SK-N-SH (cell line): ENCODE data around the gene GABRD. TPM values are rescaled to one million over a fixed set of nuclear protein-coding genes. Genes with fewer than 3 reads are reported as not detected.

Experiments used
- CTCF ChIA-PET: fragments of 300-600, 350-600 bp; formaldehyde crosslinking; extraction: SDS; loops from one replicate; lab custom pipeline; 2021; lab: Yijun Ruan, JAX
- POLR2A ChIA-PET: fragments of 350-600 bp; sonication (Branson Sonifier 250); formaldehyde crosslinking; extraction: SDS; loops from one replicate; lab custom pipeline; 2020; ENCODE audit warnings: antibody characterized with exemption, inconsistent platforms; lab: Yijun Ruan, JAX
- DNase-seq: peaks from one replicate; pipeline ENCODE4 v3.0.0; 2012
- H2AFZ ChIP-seq: fragments of 200-600 bp; sonication (generic); 2 replicates; pipeline ENCODE4 v1.8.1; 2016; ENCODE audit warnings: antibody characterized with exemption, mild to moderate bottlenecking, low read depth
- H3F3A ChIP-seq: fragments of 200-600 bp; sonication (generic); replicated peaks from 2 replicates; pipeline ENCODE3; 2016; ENCODE audit warnings: antibody characterized with exemption, mild to moderate bottlenecking; ENCODE audit not compliant: insufficient read depth
- H3K27ac ChIP-seq, 2 experiments: fragments of 200-500 bp in 1 of 2; fragments of 200-600 bp in 1 of 2; sonication (Bioruptor generic) in 1 of 2; sonication (generic), shearing (Covaris generic) in 1 of 2; 2 replicates each; pipeline versions ENCODE4 v1.5.1 to v1.6.1; 2014 to 2016; ENCODE audit warnings: low read depth in 2 of 2, inconsistent platforms in 1 of 2, low read length in 1 of 2, mild to moderate bottlenecking in 1 of 2, mixed read lengths in 1 of 2
- H3K27me3 ChIP-seq: fragments of 200-600 bp; sonication (generic), shearing (Covaris generic); 2 replicates; pipeline ENCODE4 v1.6.1; 2016; ENCODE audit warnings: mixed run types; ENCODE audit not compliant: insufficient read depth
- H3K36me3 ChIP-seq, 2 experiments: fragments of 200-500 bp in 1 of 2; fragments of 200-600 bp in 1 of 2; sonication (Bioruptor generic) in 1 of 2; sonication (generic) in 1 of 2; replicated peaks in 1 of 2; 2 replicates each; pipeline versions ENCODE3 to v1.5.1; 2014 to 2016; ENCODE audit warnings: low read length in 1 of 2, mild to moderate bottlenecking in 1 of 2; ENCODE audit not compliant: insufficient read depth in 2 of 2, control insufficient read depth in 1 of 2
- H3K4me1 ChIP-seq, 2 experiments: fragments of 200-500 bp in 1 of 2; fragments of 200-600 bp in 1 of 2; sonication (Bioruptor generic) in 1 of 2; sonication (generic), shearing (Covaris generic) in 1 of 2; 2 replicates each; pipeline versions ENCODE4 v1.5.1 to v1.6.1; 2014 to 2016; ENCODE audit warnings: low read depth in 1 of 2, low read length in 1 of 2, mixed run types in 1 of 2; ENCODE audit not compliant: insufficient read depth in 2 of 2, control insufficient read depth in 1 of 2
- H3K4me2 ChIP-seq: fragments of 200-600 bp; sonication (generic), shearing (Covaris generic); 2 replicates; pipeline ENCODE4 v1.6.1; 2017; ENCODE audit warnings: mixed run types
- H3K4me3 ChIP-seq, 2 experiments: fragments of 200-500 bp in 1 of 2; fragments of 200-600 bp in 1 of 2; sonication (Bioruptor generic) in 1 of 2; sonication (generic), shearing (Covaris generic) in 1 of 2; 2 replicates each; pipeline versions ENCODE4 v1.5.1 to v1.8.1; 2014 to 2016; ENCODE audit warnings: low read depth in 2 of 2, inconsistent platforms in 1 of 2, low read length in 1 of 2, mild to moderate bottlenecking in 1 of 2, mixed read lengths in 1 of 2, moderate library complexity in 1 of 2
- H3K79me2 ChIP-seq: fragments of 200-600 bp; sonication (generic); 2 replicates; pipeline ENCODE4 v1.8.1; 2017; ENCODE audit warnings: mild to moderate bottlenecking; ENCODE audit not compliant: insufficient read depth
- H3K9ac ChIP-seq: fragments of 200-600 bp; sonication (generic); 2 replicates; pipeline ENCODE4 v1.6.1; 2017; ENCODE audit warnings: mixed run types
- H3K9me2 ChIP-seq: fragments of 200-600 bp; sonication (generic); 2 replicates; pipeline ENCODE4 v1.6.1; 2017; ENCODE audit warnings: mixed run types
- H3K9me3 ChIP-seq: fragments of 200-600 bp; sonication (generic); 2 replicates; pipeline ENCODE4 v1.6.1; 2017; ENCODE audit warnings: mixed run types, mild to moderate bottlenecking, moderate library complexity
- H4K20me1 ChIP-seq: fragments of 200-600 bp; sonication (generic); 2 replicates; pipeline ENCODE4 v1.6.1; 2017; ENCODE audit warnings: mild to moderate bottlenecking, mixed run types; ENCODE audit not compliant: insufficient read depth
- ELF1 ChIP-seq: IDR thresholded peaks from 2 replicates; pipeline ENCODE4 v1.4.0; 2012
- EZH2phosphoT487 ChIP-seq: fragments of 200-600 bp; sonication (generic); IDR thresholded peaks from 2 replicates; pipeline ENCODE4 v1.6.1; 2017; ENCODE audit warnings: low read depth, mixed run types, mild to moderate bottlenecking, antibody characterized with exemption, moderate library complexity, borderline replicate concordance
- FOSL2 ChIP-seq: IDR thresholded peaks from 2 replicates; pipeline ENCODE4 v1.4.0; 2012; ENCODE audit warnings: low read depth, mild to moderate bottlenecking, moderate library complexity, borderline replicate concordance
- GABPA ChIP-seq: IDR thresholded peaks from 2 replicates; pipeline ENCODE4 v1.4.0; 2012; ENCODE audit warnings: low read depth, mild to moderate bottlenecking
- GATA2 ChIP-seq: sonication (generic); formaldehyde crosslinking; IDR thresholded peaks from 2 replicates; pipeline ENCODE4 v1.5.0; 2020; ENCODE audit warnings: mild to moderate bottlenecking, missing genetic modification reagents
- MAX ChIP-seq: IDR thresholded peaks from 2 replicates; pipeline ENCODE4 v1.4.0; 2012; ENCODE audit warnings: low read depth
- MEF2A ChIP-seq: IDR thresholded peaks from 2 replicates; pipeline ENCODE4 v1.4.0; 2012; ENCODE audit warnings: low read depth, borderline replicate concordance
- MXI1 ChIP-seq: IDR thresholded peaks from 2 replicates; pipeline ENCODE4 v1.6.1; 2012; ENCODE audit warnings: mild to moderate bottlenecking, low read depth, low read length, improper control_type of control experiment
- NFIC ChIP-seq: IDR thresholded peaks from 2 replicates; pipeline ENCODE4 v1.4.0; 2012; ENCODE audit warnings: borderline replicate concordance
- PBX3 ChIP-seq: IDR thresholded peaks from 2 replicates; pipeline ENCODE4; 2012
- POLR2AphosphoS5 ChIP-seq: IDR thresholded peaks from 2 replicates; pipeline ENCODE4 v1.6.1; 2012; ENCODE audit warnings: low read depth, low read length
- RAD21 ChIP-seq: IDR thresholded peaks from 2 replicates; pipeline ENCODE4 v1.6.1; 2012; ENCODE audit warnings: mild to moderate bottlenecking, low read length
- REST ChIP-seq: IDR thresholded peaks from 2 replicates; pipeline ENCODE4 v1.6.1; 2012; ENCODE audit warnings: mild to moderate bottlenecking, low read depth, low read length, moderate library complexity
- RFX5 ChIP-seq: IDR thresholded peaks from 2 replicates; pipeline ENCODE4 v1.6.1; 2012; ENCODE audit warnings: mild to moderate bottlenecking, improper control_type of control experiment, low read length
- RXRA ChIP-seq: IDR thresholded peaks from 2 replicates; pipeline ENCODE4 v1.4.0; 2012; ENCODE audit warnings: low read depth, mild to moderate bottlenecking, borderline replicate concordance
- SIN3A ChIP-seq: IDR thresholded peaks from 2 replicates; pipeline ENCODE4 v1.6.1; 2012; ENCODE audit warnings: low read depth, mild to moderate bottlenecking, low read length, moderate library complexity, borderline replicate concordance
- TAF1 ChIP-seq: IDR thresholded peaks from 2 replicates; pipeline ENCODE4 v1.6.1; 2012; ENCODE audit warnings: low read depth, mild to moderate bottlenecking, low read length, moderate library complexity, borderline replicate concordance
- TEAD4 ChIP-seq: IDR thresholded peaks from 2 replicates; pipeline ENCODE4 v1.4.0; 2012; ENCODE audit warnings: mild to moderate bottlenecking, borderline replicate concordance; ENCODE audit not compliant: insufficient read depth
- USF1 ChIP-seq: IDR thresholded peaks from 2 replicates; pipeline ENCODE4 v1.4.0; 2012; ENCODE audit warnings: low read depth, borderline replicate concordance
- USF2 ChIP-seq: fragments of 150-350 bp; IDR thresholded peaks from 2 replicates; pipeline ENCODE4 v1.6.1; 2017; ENCODE audit warnings: antibody characterized with exemption, low read length, low read depth, borderline replicate concordance
- WGBS: methylation state at CpG from one replicate; pipeline ENCODE4 v1.1.6; 2017; ENCODE audit warnings: low lambda C conversion rate; 5-methylcytosine and 5-hydroxymethylcytosine counted together
- polyA plus RNA-seq, 3 experiments: library from polyadenylated mRNA; depleted of rRNA; stranded (reverse); fragments of >200 nt; gene quantifications; 2 replicates each; pipeline ENCODE4 v1.2.3, GENCODE V29; 2012

GABRD gene
- polyA plus RNA-seq, 1 of the 3 experiments (the other 2 are of a cell fraction): 0.07 TPM

GRCh38 chr1:2053784-2054376 is 34.7 kb downstream of the GABRD start:
- TF ChIP-seq EZH2phosphoT487 (no peak), POLR2AphosphoS5 (no peak), MAX (no peak), MXI1 (no peak), RFX5 (no peak), PBX3 (no peak), TAF1 (no peak), ELF1 (no peak), RXRA (no peak), RAD21 (no peak), REST (no peak)
- no peak overlapping the region for H3K4me2 ChIP-seq
- H3K27ac ChIP-seq: no peak overlapping the region
- H3K79me2 ChIP-seq: no peaks in the 10 kb centered on the region
- no peaks in the 10 kb centered on the region for H3K9me2 ChIP-seq
- no peak overlapping the region for H2AFZ ChIP-seq
- no peak for DNase-seq
- ChIA-PET POLR2A (interaction anchor here (0.6 kb wide), 1 partner anchor 31 kb away, joined by 4 read pairs; no protein-coding TSS in a partner anchor), CTCF (interaction anchor here (1.3 to 1.5 kb wide), 2 partner anchors 9 to 93 kb away, joined by 4 to 5 read pairs; no protein-coding TSS in a partner anchor)
- no peaks in the 10 kb centered on the region for H3F3A ChIP-seq
- H3K27me3 ChIP-seq: no peaks in the 10 kb centered on the region
- H4K20me1 ChIP-seq: no peaks in the 10 kb centered on the region
- no peaks in the 10 kb centered on the region for H3K36me3 ChIP-seq
- H3K9ac ChIP-seq: no peak overlapping the region
- peaks cover 0 to 17% of the 10 kb centered on the region in 2 experiments; a peak in 1 of 4 replicates for H3K4me1 ChIP-seq
- no peak overlapping the region for H3K4me3 ChIP-seq
- H3K9me3 ChIP-seq: no peaks in the 10 kb centered on the region
- WGBS: 94% methylated on average over 11 of the region's 12 CpGs

- H3K4me1 ChIP-seq: peaks cover 0 to 12% of the 10 kb centered on the region in 2 experiments; a peak in 1 of 4 replicates
- CTCF ChIA-PET: interaction anchor here (1.3 to 1.7 kb wide), 2 partner anchors 10 to 94 kb away, joined by 4 to 7 read pairs; no protein-coding TSS in a partner anchor
- no peak for TF ChIP-seq NFIC
- TF ChIP-seq MXI1: no peak
- no peak for TF ChIP-seq USF2
- no peak for TF ChIP-seq FOSL2
- no peak for TF ChIP-seq TEAD4
- TF ChIP-seq MEF2A: no peak
- TF ChIP-seq GATA2 (CRISPR knock-in tag): no peak
- no peak for TF ChIP-seq SIN3A
- no peak for TF ChIP-seq PBX3
- no peak for TF ChIP-seq GABPA
- TF ChIP-seq USF1: no peak
Observed at GRCh38 chr1:2054560-2054959, 35.4 kb downstream of the GABRD start.

More at GRCh38 chr1:2054560-2054959, 35.4 kb downstream of the GABRD start:
- Histone ChIP-seq H3K79me2 (no peaks in the 10 kb centered on the region), H4K20me1 (no peaks in the 10 kb centered on the region), H3K27me3 (no peaks in the 10 kb centered on the region), H3K27ac (no peak overlapping the region), H3K9me2 (no peaks in the 10 kb centered on the region), H3F3A (no peaks in the 10 kb centered on the region), H2AFZ (no peak overlapping the region), H3K36me3 (no peaks in the 10 kb centered on the region), H3K9ac (no peak overlapping the region), H3K4me3 (no peak overlapping the region), H3K9me3 (no peaks in the 10 kb centered on the region), H3K4me2 (no peak overlapping the region)
- no peak for DNase-seq
- WGBS: 87% methylated on average over 22 of the region's 22 CpGs
- POLR2A ChIA-PET: no interaction called here
